ENCODE data around the gene LYPD5.

The LYPD5 gene

GRCh38 chr19:43811837-43812236 is 9.6 kb upstream of the LYPD5 start:
- no peaks in the 10 kb centered on the region for H3K79me1 ChIP-seq (replicated peaks; ENCODE audit: low read length, poor library complexity, severe bottlenecking)
- WGBS, result 50% methylated on average over 1 of the region's 1 CpG
- no peak overlapping the region for H3K9ac ChIP-seq (ENCODE audit: low read length)
- no peak overlapping the region for H4K8ac ChIP-seq (ENCODE audit: low read length)
- no peak overlapping the region for H2BK12ac ChIP-seq (ENCODE audit: low read length in 2 of 2)
- no peak overlapping the region for H3K4me3 ChIP-seq (ENCODE audit: insufficient read depth in 1 of 2, low read depth in 1 of 2, low read length in 2 of 2)
- no peak overlapping the region for H3K23ac ChIP-seq (ENCODE audit: low read length in 2 of 2)
- no peak for DNase-seq
- no peak overlapping the region for H3K14ac ChIP-seq (ENCODE audit: low read length in 2 of 2)
- no peak overlapping the region for H2AFZ ChIP-seq (ENCODE audit: low read depth, low read length)
- no peak overlapping the region for H4K91ac ChIP-seq (ENCODE audit: low read length)
- H3K4me1 ChIP-seq (ENCODE audit: control insufficient read depth, insufficient read depth, low read depth, low read length), result no peaks in the 10 kb centered on the region
- H3K4ac ChIP-seq (ENCODE audit: low read depth in 1 of 2, low read length in 2 of 2), result no peak overlapping the region
- no peak overlapping the region for H2BK15ac ChIP-seq (ENCODE audit: low read depth, poor library complexity, severe bottlenecking)
- H2AK5ac ChIP-seq (ENCODE audit: low read length, severe bottlenecking), result no peak overlapping the region
- H3K4me2 ChIP-seq (ENCODE audit: low read length, poor library complexity, severe bottlenecking), result no peak overlapping the region
- H3K27me3 ChIP-seq (ENCODE audit: control insufficient read depth in 1 of 2, insufficient read depth in 1 of 2, low read length in 2 of 2), result peaks cover 9 to 21% of the 10 kb centered on the region in 2 experiments
- no peak overlapping the region for H2BK5ac ChIP-seq (ENCODE audit: low read depth, low read length, poor library complexity, severe bottlenecking)
- no peak overlapping the region for H3K27ac ChIP-seq (ENCODE audit: low read length, poor library complexity, severe bottlenecking)
- H3K9me3 ChIP-seq (ENCODE audit: control insufficient read depth, low read length), result no peaks in the 10 kb centered on the region
- no peaks in the 10 kb centered on the region for H3K36me3 ChIP-seq (ENCODE audit: control insufficient read depth in 1 of 2, insufficient read depth in 2 of 2, low read depth in 1 of 2, low read length in 2 of 2)
- no peak overlapping the region for H2BK120ac ChIP-seq (ENCODE audit: low read depth, low read length)
- no peak overlapping the region for H3K18ac ChIP-seq (ENCODE audit: low read depth in 1 of 2, low read length in 2 of 2)

- Histone ChIP-seq H2AK5ac (ENCODE audit: low read length, severe bottlenecking) (no peak overlapping the region), H2BK5ac (ENCODE audit: low read depth, low read length, poor library complexity, severe bottlenecking) (no peak overlapping the region), H2BK15ac (ENCODE audit: low read depth, poor library complexity, severe bottlenecking) (no peak overlapping the region), H3K14ac (ENCODE audit: low read length in 2 of 2) (no peak overlapping the region), H2BK12ac (ENCODE audit: low read length in 2 of 2) (no peak overlapping the region), H4K8ac (ENCODE audit: low read length) (no peak overlapping the region), H3K36me3 (ENCODE audit: control insufficient read depth in 1 of 2, insufficient read depth in 2 of 2, low read depth in 1 of 2, low read length in 2 of 2) (no peaks in the 10 kb centered on the region), H3K27ac (ENCODE audit: low read length, poor library complexity, severe bottlenecking) (no peak overlapping the region), H3K23ac (ENCODE audit: low read length in 2 of 2) (no peak overlapping the region), H3K4ac (ENCODE audit: low read depth in 1 of 2, low read length in 2 of 2) (no peak overlapping the region), H4K91ac (ENCODE audit: low read length) (no peak overlapping the region), H2AFZ (ENCODE audit: low read depth, low read length) (no peak overlapping the region), H3K79me1 (replicated peaks; ENCODE audit: low read length, poor library complexity, severe bottlenecking) (no peaks in the 10 kb centered on the region), H3K4me1 (ENCODE audit: control insufficient read depth, insufficient read depth, low read depth, low read length) (no peaks in the 10 kb centered on the region), H3K4me3 (ENCODE audit: insufficient read depth in 1 of 2, low read depth in 1 of 2, low read length in 2 of 2) (no peak overlapping the region), H3K27me3 (ENCODE audit: control insufficient read depth in 1 of 2, insufficient read depth in 1 of 2, low read length in 2 of 2) (peaks cover 15 to 21% of the 10 kb centered on the region in 2 experiments), H2BK120ac (ENCODE audit: low read depth, low read length) (no peak overlapping the region), H3K18ac (ENCODE audit: low read depth in 1 of 2, low read length in 2 of 2) (no peak overlapping the region), H3K4me2 (ENCODE audit: low read length, poor library complexity, severe bottlenecking) (no peak overlapping the region), H3K9ac (ENCODE audit: low read length) (no peak overlapping the region), H3K9me3 (ENCODE audit: control insufficient read depth, low read length) (no peaks in the 10 kb centered on the region)
- DNase-seq, result peak; percentile 66
- 40% methylated on average over 6 of the region's 8 CpGs for WGBS
These were observed 7.8 kb upstream of the LYPD5 start for GRCh38 chr19:43809762-43810696.

- no peak overlapping the region for H3K23ac ChIP-seq (ENCODE audit: low read length in 2 of 2)
- H3K14ac ChIP-seq (ENCODE audit: low read length in 2 of 2), result no peak overlapping the region
- H3K4ac ChIP-seq (ENCODE audit: low read depth in 1 of 2, low read length in 2 of 2), result no peak overlapping the region
- no peak overlapping the region for H3K9ac ChIP-seq (ENCODE audit: low read length)
- H2BK120ac ChIP-seq (ENCODE audit: low read depth, low read length), result no peak overlapping the region
- no peaks in the 10 kb centered on the region for H3K4me1 ChIP-seq (ENCODE audit: control insufficient read depth, insufficient read depth, low read depth, low read length)
- H3K4me3 ChIP-seq (ENCODE audit: insufficient read depth in 1 of 2, low read depth in 1 of 2, low read length in 2 of 2), result no peak overlapping the region
- no peaks in the 10 kb centered on the region for H3K9me3 ChIP-seq (ENCODE audit: control insufficient read depth, low read length)
- H2BK15ac ChIP-seq (ENCODE audit: low read depth, poor library complexity, severe bottlenecking), result no peak overlapping the region
- no peaks in the 10 kb centered on the region for H3K36me3 ChIP-seq (ENCODE audit: control insufficient read depth in 1 of 2, insufficient read depth in 2 of 2, low read depth in 1 of 2, low read length in 2 of 2)
- H2BK5ac ChIP-seq (ENCODE audit: low read depth, low read length, poor library complexity, severe bottlenecking), result no peak overlapping the region
- H4K91ac ChIP-seq (ENCODE audit: low read length), result no peak overlapping the region
- H3K79me1 ChIP-seq (replicated peaks; ENCODE audit: low read length, poor library complexity, severe bottlenecking), result no peaks in the 10 kb centered on the region
- no peak overlapping the region for H3K27ac ChIP-seq (ENCODE audit: low read length, poor library complexity, severe bottlenecking)
- no peak overlapping the region for H2AFZ ChIP-seq (ENCODE audit: low read depth, low read length)
- H2BK12ac ChIP-seq (ENCODE audit: low read length in 2 of 2), result no peak overlapping the region
- H2AK5ac ChIP-seq (ENCODE audit: low read length, severe bottlenecking), result no peak overlapping the region
- no peak overlapping the region for H3K18ac ChIP-seq (ENCODE audit: low read depth in 1 of 2, low read length in 2 of 2)
- H3K27me3 ChIP-seq (ENCODE audit: control insufficient read depth in 1 of 2, insufficient read depth in 1 of 2, low read length in 2 of 2), result peaks cover 10 to 15% of the 10 kb centered on the region in 2 experiments
- H4K8ac ChIP-seq (ENCODE audit: low read length), result no peak overlapping the region
- no peak for DNase-seq
- no peak overlapping the region for H3K4me2 ChIP-seq (ENCODE audit: low read length, poor library complexity, severe bottlenecking)
These were observed 5.4 kb upstream of the LYPD5 start for GRCh38 chr19:43807651-43808050.

GRCh38 chr19:43806848-43807247 is 4.6 kb upstream of the LYPD5 start:
- 81% methylated on average over 3 of the region's 5 CpGs for WGBS
- H3K4ac ChIP-seq (ENCODE audit: low read depth in 1 of 2, low read length in 2 of 2), result no peak overlapping the region
- no peak overlapping the region for H3K27ac ChIP-seq (ENCODE audit: low read length, poor library complexity, severe bottlenecking)
- no peak overlapping the region for H3K14ac ChIP-seq (ENCODE audit: low read length in 2 of 2)
- no peak overlapping the region for H3K18ac ChIP-seq (ENCODE audit: low read depth in 1 of 2, low read length in 2 of 2)
- H2BK12ac ChIP-seq (ENCODE audit: low read length in 2 of 2), result no peak overlapping the region
- H2BK120ac ChIP-seq (ENCODE audit: low read depth, low read length), result no peak overlapping the region
- no peak overlapping the region for H2BK5ac ChIP-seq (ENCODE audit: low read depth, low read length, poor library complexity, severe bottlenecking)
- no peaks in the 10 kb centered on the region for H3K9me3 ChIP-seq (ENCODE audit: control insufficient read depth, low read length)
- H2AK5ac ChIP-seq (ENCODE audit: low read length, severe bottlenecking), result no peak overlapping the region
- DNase-seq, result no peak
- no peak overlapping the region for H3K9ac ChIP-seq (ENCODE audit: low read length)
- H3K4me2 ChIP-seq (ENCODE audit: low read length, poor library complexity, severe bottlenecking), result no peak overlapping the region
- no peak overlapping the region for H3K23ac ChIP-seq (ENCODE audit: low read length in 2 of 2)
- no peak overlapping the region for H3K4me3 ChIP-seq (ENCODE audit: insufficient read depth in 1 of 2, low read depth in 1 of 2, low read length in 2 of 2)
- no peaks in the 10 kb centered on the region for H3K36me3 ChIP-seq (ENCODE audit: control insufficient read depth in 1 of 2, insufficient read depth in 2 of 2, low read depth in 1 of 2, low read length in 2 of 2)
- H2AFZ ChIP-seq (ENCODE audit: low read depth, low read length), result no peak overlapping the region
- H3K4me1 ChIP-seq (ENCODE audit: control insufficient read depth, insufficient read depth, low read depth, low read length), result no peaks in the 10 kb centered on the region
- H2BK15ac ChIP-seq (ENCODE audit: low read depth, poor library complexity, severe bottlenecking), result no peak overlapping the region
- peaks cover 8 to 13% of the 10 kb centered on the region in 2 experiments for H3K27me3 ChIP-seq (ENCODE audit: control insufficient read depth in 1 of 2, insufficient read depth in 1 of 2, low read length in 2 of 2)
- H4K8ac ChIP-seq (ENCODE audit: low read length), result no peak overlapping the region
- H3K79me1 ChIP-seq (replicated peaks; ENCODE audit: low read length, poor library complexity, severe bottlenecking), result no peaks in the 10 kb centered on the region
- no peak overlapping the region for H4K91ac ChIP-seq (ENCODE audit: low read length)
